ENCODE data around the gene SETD1A.

GRCh38 chr16:30941600-30942425 lies 15.7 kb upstream of the SETD1A start:
- TF ChIP-seq CTCF (conservative IDR thresholded peaks at IDR 0.05 in 1 of 2, IDR thresholded peaks at IDR 0.05 in 1 of 2; ENCODE audit: low read depth in 1 of 2, low read length in 2 of 2) (peak; percentile 77 to 88), EZH2 (IDR thresholded peaks at IDR 0.05; ENCODE audit: low read length, missing control alignments) (no peak)
